MG63 (cell line): ENCODE results near the gene SYNJ2. TPM values are rescaled to one million over a fixed set of nuclear protein-coding genes. Genes with fewer than 3 reads are reported as not detected.

Experiments used
- DNase-seq: peaks from one replicate; pipeline ENCODE4 v3.0.0-alpha.2; 2020
- H3K27me3 ChIP-seq: fragments of 250-450 bp; sonication (Bioruptor Pico); 2 replicates; pipeline ENCODE4 v1.5.1; 2020; ENCODE audit warnings: mild to moderate bottlenecking, moderate library complexity
- H3K36me3 ChIP-seq: fragments of 250-450 bp; sonication (Bioruptor Pico); 2 replicates; pipeline ENCODE4 v1.5.1; 2020; ENCODE audit warnings: mild to moderate bottlenecking, moderate library complexity
- H3K4me3 ChIP-seq: fragments of 250-450 bp; sonication (Bioruptor Pico); 2 replicates; pipeline ENCODE4 v1.5.1; 2020; ENCODE audit warnings: mild to moderate bottlenecking, moderate library complexity
- H3K9me3 ChIP-seq: fragments of 250-450 bp; sonication (Bioruptor Pico); 2 replicates; pipeline ENCODE4 v1.5.1; 2020; ENCODE audit warnings: mild to moderate bottlenecking, moderate library complexity
- total RNA-seq: library from RNA; depleted of rRNA; stranded (reverse); fragments of >200 nt; shearing (Covaris generic); gene quantifications from 2 replicates; pipeline ENCODE4 v1.2.3, GENCODE V29; 2014; ENCODE audit warnings: low replicate concordance

The SYNJ2 gene
- total RNA-seq, 1 experiment from 2014 or later: 35.5 TPM

DNA sequence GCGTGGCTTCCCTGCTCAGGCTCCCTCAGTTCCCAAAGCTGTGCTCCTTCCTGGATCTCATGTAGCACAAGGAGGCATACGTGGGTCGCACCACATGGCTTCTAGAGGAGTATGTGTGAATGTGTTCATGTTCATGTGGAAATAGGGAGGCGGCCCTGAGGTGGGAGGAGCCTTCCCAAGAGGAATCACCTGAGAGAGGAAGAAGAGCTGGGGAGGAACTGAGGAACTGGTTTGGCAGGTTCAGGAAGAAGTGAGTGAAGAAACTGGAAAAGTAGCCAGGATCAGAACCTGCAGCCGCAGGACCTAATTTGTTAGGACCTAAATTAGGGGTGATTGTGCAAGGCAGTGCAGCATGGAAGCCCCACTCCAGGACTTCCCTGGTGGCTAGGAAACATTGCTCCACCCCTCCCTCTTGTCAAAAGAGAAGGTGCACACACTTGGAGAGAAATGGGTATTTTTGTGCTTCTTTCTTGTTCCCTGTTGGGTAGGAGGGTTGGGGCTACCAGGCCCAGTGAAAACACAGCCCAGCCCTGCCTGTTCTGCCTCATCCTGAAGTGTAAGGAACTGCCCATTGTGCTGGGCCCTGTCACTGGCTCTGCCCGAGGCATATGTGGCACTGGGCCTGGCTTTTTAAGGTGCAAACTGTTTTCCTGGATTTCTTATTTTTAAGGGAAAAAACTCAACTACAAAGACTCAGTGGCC is 20.7 kb downstream of the SYNJ2 start:
- no peak overlapping the region for H3K4me3 ChIP-seq
- no peaks in the 10 kb centered on the region for H3K9me3 ChIP-seq
- no peak for DNase-seq
- H3K27me3 ChIP-seq: no peaks in the 10 kb centered on the region
- peaks cover 24% of the 10 kb centered on the region for H3K36me3 ChIP-seq

DNA sequence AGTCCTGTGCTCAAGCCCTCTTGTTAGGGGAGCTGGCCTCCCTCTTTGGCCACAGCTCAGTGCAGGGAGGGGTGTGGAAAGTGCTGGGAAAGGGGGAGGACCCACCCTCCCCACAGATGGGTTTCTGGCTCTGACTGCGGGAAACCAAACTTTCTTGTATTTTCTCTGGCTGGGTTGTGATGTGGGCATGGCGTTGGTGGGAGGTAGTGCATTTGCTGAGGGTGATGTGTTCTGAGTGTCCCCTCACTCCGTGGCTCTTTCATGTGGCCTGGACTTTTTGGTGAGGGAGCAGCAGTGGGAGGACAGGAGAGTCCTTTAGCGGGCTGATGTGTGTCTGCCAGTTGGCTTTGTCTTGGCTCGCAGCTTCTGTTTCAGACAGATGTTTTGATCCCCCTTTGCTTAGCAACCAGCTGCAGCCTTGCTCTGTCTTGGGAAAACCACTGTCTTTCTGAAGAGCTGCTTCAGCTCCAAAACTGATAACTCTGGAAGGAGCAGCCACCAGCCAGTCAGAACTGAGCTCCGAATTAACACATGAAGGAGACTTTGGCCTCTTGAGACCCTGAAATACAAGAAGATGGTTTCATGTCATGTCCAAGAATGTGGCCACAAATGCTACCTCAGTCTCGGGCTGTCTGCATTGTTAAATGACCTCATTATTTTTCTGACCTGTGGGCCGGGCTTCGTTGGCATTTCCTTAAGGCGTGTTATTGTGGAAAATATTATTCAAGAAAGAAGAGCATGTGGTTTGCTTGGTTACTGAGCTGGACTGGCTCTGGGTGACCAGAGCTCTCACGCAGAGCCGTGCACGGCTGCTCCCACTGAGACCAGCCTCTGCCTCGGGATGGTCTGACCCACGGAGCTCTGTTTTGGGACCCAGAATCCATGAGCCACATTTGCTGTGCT is 21.5 kb downstream of the SYNJ2 start:
- peak; percentile 79 for DNase-seq
- Histone ChIP-seq H3K27me3 (no peaks in the 10 kb centered on the region), H3K4me3 (no peak overlapping the region), H3K36me3 (peaks cover 16% of the 10 kb centered on the region), H3K9me3 (no peaks in the 10 kb centered on the region)

- DNase-seq: no peak
- no peak overlapping the region for H3K4me3 ChIP-seq
Measured at GRCh38 chr6:158003910-158004700, 22.4 kb downstream of the SYNJ2 start.

DNA sequence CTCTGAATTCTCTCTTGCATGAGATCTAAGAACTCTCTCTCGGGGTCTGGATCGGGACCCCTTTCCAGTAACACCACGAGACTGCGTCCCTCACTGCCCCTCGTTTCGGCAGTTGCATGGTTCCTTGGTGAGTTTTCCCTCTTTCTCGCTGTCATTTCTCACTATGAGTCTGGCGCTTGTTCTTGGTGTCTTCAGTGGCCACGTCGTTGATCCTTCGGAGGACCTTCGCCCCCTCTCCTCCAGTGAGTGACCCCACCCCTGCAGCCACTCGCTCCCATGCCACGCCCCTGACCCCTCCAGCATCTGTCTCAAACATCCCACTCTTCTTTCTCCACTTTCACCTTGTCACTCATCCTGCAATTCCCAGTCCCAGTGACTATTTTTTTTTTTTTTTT is 23.0 kb downstream of the SYNJ2 start:
- Histone ChIP-seq H3K36me3 (peaks cover 25% of the 10 kb centered on the region), H3K27me3 (no peaks in the 10 kb centered on the region), H3K4me3 (no peak overlapping the region), H3K9me3 (no peaks in the 10 kb centered on the region)
- no peak for DNase-seq

More at GRCh38 chr6:158003910-158004700, 22.4 kb downstream of the SYNJ2 start:
- peaks cover 19% of the 10 kb centered on the region for H3K36me3 ChIP-seq
- H3K9me3 ChIP-seq: no peaks in the 10 kb centered on the region
- H3K27me3 ChIP-seq: no peaks in the 10 kb centered on the region

DNA sequence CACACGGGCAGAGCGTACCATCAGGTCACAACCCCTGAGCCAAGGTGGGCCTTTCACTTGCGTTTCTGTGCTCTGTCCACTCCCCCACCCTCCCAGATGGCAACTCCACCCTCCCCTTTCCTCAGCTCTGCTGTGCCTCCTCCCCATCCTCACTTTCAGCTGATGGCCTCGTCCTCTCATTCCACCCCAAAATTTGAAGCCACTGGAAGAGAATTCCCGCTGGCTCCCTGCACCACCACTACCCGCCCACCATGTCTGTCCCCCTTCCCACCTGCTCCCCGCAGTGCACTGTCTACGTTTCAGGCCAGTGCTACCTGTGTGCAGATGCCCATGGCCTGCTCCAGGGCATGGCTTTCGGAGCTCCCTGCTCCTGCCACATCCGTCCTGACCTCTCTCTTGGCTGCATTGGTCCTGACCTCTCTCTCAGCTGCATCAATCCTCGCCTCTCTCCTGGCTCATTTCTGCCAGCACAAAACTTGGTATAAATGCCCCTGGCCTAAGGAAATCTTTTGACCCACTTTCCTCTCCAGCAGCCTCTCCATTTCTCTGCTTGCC is 24.0 kb downstream of the SYNJ2 start:
- Histone ChIP-seq H3K36me3 (peaks cover 33% of the 10 kb centered on the region), H3K9me3 (no peaks in the 10 kb centered on the region), H3K4me3 (no peak overlapping the region), H3K27me3 (no peaks in the 10 kb centered on the region)
- DNase-seq: no peak

DNA sequence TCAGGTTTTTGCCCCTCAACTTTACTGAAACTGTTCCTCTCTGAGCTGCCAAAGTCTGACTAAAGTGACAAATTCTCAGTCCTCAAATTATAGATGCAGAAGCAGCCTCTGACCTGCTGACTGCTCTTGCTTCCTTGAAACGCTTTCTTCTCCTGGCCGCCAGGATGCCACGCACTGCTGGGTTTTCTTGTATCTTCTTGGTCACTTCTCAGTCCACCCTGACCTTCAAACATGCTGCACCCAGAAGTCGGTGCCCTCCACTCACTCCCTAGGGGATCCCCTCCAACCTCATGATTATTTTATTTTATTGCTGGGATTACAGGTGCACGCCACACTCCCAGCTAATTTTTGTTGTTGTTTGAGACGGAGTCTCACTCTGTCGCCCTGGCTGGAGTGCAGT is 24.7 kb downstream of the SYNJ2 start:
- H3K9me3 ChIP-seq: no peaks in the 10 kb centered on the region
- no peak for DNase-seq
- no peak overlapping the region for H3K4me3 ChIP-seq
- H3K36me3 ChIP-seq: peaks cover 30% of the 10 kb centered on the region
- H3K27me3 ChIP-seq: no peaks in the 10 kb centered on the region

DNA sequence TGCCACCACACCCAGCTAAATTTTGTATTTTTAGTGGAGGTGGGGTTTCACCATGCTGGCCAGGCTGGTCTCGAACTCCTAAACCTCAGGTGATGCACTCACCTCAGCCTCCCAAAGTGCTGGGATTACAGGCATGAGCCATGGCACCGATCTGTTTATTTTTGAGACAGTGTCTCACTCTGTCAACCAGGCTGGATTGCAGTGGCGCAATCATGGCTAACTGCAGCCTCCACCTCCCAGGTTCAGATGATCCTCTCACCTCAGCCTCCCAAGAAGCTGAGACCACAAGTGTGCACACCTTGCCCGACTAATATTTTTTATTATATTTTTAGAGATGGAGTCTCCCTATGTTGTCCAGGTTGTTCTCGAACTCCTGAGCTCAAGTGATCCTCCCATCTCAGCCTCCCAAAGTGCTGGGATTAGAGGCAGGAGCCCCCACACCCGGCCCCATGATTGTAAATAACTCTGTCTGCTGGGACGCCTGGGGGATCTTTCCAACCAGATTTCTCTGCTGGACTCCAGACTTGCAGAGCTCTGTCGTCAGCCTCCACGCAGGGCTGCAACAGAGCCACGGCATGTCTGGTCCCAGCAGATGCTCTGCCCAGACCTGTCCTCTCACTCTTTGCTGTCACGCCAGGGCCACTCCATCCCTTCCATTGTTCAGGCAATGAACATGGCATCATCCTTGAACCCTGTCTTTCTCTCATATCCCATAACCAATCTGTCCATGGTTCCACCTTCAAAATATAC is 25.3 kb downstream of the SYNJ2 start:
- no peak for DNase-seq
- Histone ChIP-seq H3K4me3 (no peak overlapping the region), H3K9me3 (no peaks in the 10 kb centered on the region), H3K36me3 (peaks cover 31% of the 10 kb centered on the region), H3K27me3 (no peaks in the 10 kb centered on the region)

DNA sequence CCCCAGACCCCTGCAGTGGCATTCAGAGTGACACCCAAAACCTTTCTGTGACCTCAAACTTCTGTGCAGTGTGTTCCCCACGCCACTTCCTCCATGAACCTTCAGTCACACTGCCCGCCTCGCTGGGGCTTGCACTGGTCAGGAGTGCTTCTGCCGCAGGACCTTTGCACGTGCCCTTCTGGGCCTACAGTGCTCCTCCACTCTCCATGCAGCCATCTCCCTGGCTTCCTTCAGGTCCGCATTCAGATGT is 27.1 kb downstream of the SYNJ2 start:
- H3K4me3 ChIP-seq: no peak overlapping the region
- H3K9me3 ChIP-seq: no peaks in the 10 kb centered on the region
- H3K27me3 ChIP-seq: no peaks in the 10 kb centered on the region
- DNase-seq: no peak
- H3K36me3 ChIP-seq: peaks cover 37% of the 10 kb centered on the region

DNA sequence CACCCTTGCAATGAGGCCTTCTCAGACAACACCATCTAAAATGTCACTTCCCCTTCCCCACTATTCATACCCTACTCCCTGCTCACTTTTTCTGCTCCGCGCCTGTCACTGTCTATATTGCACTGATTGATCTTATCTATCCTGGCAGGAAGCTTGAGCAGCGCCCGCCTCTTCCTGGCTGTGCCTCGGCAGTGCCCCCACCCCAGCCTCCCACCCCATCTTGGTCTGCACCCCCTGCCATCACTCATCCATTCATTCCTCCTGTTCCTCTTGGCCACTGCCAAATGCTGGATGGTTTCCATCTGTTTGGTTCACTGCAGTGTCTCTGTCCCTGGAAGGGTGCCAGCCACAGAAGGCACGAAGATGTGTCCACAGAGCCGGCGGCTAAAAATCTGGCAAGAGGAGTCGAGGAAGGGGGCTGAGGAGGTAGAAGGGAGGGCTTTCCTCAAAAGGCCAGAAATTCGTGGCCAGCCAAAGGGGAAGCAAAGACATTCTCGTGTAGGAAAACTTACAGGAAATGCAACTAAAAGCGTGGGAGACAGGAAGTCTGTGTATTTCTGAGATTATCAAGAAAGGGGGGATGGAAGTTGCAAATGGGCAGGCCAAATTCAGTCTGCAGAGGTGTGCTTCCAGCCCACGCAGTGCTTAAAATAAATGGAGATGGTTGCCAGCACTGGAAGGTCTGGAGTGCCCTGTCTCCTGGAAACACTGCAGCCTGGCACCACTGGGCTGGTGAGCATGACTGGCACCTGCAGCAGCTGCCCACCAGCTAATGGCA is 27.6 kb downstream of the SYNJ2 start:
- peak; percentile 88 for DNase-seq
- Histone ChIP-seq H3K27me3 (no peaks in the 10 kb centered on the region), H3K9me3 (no peaks in the 10 kb centered on the region), H3K36me3 (peaks cover 41% of the 10 kb centered on the region), H3K4me3 (no peak overlapping the region)

- H3K36me3 ChIP-seq: peaks cover 44% of the 10 kb centered on the region
- H3K27me3 ChIP-seq: no peaks in the 10 kb centered on the region
- H3K4me3 ChIP-seq: no peak overlapping the region
- no peak for DNase-seq
- no peaks in the 10 kb centered on the region for H3K9me3 ChIP-seq
Measured at GRCh38 chr6:158009935-158010585, 28.4 kb downstream of the SYNJ2 start.

DNA sequence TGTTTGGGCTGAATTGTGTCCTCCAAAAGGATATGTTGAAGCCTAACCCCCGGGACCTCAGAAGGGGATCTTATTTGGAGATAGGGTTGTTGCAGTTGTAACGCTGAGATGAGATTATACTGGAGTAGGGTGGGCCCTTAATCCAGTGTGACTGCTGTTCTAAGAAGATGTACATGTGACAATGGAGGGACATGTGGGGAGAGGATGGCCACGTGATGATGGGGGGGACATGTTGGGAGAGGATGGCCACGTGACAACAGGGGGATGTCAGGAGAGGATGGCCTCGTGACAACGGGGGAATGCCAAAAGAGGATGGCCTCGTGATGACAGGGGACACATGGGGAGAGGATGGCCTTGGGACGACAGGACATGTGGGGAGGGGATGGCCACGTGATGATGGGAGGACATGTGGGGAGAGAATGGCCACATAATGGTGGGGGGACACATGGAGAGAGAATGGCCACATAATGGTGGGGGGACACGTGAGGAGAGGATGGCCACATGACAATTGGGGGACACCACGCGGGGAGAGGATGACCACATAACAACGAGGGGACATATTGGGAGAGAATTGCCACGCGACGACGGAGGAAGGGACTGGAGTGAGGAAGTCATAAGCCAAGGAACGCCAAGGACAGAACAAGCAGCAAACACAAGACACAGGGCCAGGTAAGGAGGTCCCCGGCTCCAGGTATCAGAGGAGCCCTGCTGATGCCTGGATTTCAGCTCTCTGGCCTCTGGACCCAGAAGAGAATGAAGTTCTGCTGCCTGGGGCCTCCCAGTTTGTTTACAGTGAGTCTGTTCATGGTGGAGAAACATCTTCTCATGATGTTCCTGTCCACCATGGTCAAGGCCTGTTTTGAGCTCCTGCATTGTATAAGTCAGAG is 29.2 kb downstream of the SYNJ2 start:
- Histone ChIP-seq H3K36me3 (peaks cover 44% of the 10 kb centered on the region), H3K9me3 (no peaks in the 10 kb centered on the region), H3K4me3 (no peak overlapping the region), H3K27me3 (no peaks in the 10 kb centered on the region)
- DNase-seq: no peak

- no peaks in the 10 kb centered on the region for H3K27me3 ChIP-seq
- H3K9me3 ChIP-seq: no peaks in the 10 kb centered on the region
- H3K4me3 ChIP-seq: no peak overlapping the region
- H3K36me3 ChIP-seq: peaks cover 46% of the 10 kb centered on the region
- DNase-seq: no peak
Measured at GRCh38 chr6:158011478-158011920, 29.8 kb downstream of the SYNJ2 start.

DNA sequence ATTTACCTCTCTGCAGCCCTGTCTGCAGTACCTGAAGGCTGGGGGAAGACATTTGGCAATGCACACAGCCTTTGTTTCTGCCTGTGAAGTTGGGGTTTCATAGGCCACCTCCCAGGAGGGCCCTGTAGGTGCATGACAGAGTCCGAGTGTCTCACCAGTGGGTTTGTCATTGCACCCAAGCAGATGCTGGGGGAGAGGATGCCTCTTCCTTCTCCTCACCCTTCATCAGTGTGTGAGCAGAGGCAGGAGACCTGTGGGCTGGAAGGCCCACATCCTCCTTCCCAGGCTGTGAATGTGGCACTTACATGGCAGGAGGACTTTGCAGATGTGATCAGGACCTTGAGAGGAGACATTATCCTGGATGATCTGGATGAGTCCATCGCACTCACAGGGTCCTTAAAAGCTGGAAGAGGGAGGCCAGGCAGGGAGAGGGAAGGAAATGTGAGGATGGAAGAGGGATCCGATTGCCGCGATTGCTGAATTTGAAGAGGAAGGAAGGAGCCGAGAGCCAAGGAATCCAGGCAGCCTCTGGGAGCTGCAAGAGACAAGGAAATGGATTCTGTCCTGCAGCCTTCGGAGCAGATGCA is 30.4 kb downstream of the SYNJ2 start:
- H3K36me3 ChIP-seq: peaks cover 46% of the 10 kb centered on the region
- H3K27me3 ChIP-seq: no peaks in the 10 kb centered on the region
- no peaks in the 10 kb centered on the region for H3K9me3 ChIP-seq
- no peak overlapping the region for H3K4me3 ChIP-seq
- DNase-seq: no peak

DNA sequence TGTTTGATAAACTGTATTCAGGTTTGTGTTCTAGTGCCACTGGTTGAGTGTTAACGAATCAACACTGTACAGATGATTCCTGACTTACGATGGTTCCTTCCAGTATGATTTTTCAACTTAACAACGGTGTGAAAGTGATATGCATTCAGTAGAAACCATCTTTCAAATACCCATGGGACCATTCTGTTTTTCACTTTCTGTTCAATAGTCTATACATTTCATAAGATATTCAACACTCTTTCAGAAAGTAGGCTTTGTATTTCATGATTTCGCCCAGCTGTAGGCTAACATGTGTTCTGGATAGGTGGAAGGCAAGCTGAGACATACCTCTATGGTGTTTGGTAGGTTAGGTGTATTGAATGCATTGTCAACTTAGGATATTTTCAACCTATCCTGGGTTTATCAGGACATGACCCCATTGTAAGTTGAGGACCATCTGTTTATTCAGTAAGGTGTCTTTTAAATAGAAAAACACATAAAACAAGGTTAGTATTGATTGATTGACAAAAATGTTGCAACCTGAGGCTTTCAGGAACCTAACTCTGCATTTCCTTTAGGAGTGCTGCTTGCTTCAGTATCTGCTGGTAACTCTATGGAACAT is 32.3 kb downstream of the SYNJ2 start:
- no peaks in the 10 kb centered on the region for H3K9me3 ChIP-seq

More for the DNA sequence above, 32.3 kb downstream of the SYNJ2 start:
- Histone ChIP-seq H3K27me3 (no peaks in the 10 kb centered on the region), H3K36me3 (peaks cover 50% of the 10 kb centered on the region), H3K4me3 (no peak overlapping the region)
- no peak for DNase-seq
